GM18526 (cell line): Measurements from ENCODE around the gene CDHR2.

Experiments used
- POLR2A ChIP-seq: IDR thresholded peaks from 3 replicates; pipeline ENCODE4 v1.6.1; 2011; ENCODE audit not compliant: insufficient read length; ENCODE audit errors: extremely low read depth

CDHR2 gene

DNA sequence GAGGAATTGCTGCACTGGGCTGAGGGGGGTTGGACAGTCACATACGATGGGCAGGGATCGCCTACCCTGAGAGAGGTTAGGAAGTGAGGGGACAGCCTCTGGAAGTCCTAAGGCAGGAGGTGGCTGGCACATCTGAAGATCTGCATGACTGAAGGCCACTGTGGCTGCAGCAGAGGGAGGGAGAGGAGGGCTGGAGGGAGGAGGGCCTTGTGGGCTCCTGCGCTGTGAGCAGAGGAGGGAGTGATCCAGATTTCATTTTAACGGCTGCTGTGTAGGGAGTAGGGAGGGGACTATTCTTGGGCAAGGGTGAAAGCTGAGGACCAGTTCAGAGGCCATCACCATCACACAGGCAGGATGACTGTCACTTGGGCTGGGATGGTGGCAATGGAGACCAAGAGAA is 88.4 kb downstream of the CDHR2 start:
- TF ChIP-seq POLR2A, result no peak

DNA sequence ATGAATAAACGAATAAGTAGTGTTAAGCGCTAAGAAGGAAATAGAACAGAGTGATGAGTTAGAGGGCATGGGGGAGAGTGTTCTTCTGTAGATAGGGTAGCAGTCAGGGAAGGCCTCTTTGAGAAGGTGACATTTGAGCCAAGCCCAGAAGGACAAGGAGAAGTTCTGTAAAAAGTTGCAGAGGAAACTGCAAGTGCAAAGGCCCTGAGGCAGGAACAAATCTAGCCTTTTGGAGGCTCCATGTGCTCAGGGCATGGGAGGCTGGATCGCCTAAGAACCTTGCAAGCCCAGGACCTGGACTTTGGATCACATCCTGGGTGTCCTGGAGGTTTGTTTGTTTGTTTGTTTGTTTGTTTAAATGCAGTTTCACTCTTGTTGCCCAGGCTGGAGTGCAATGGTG is 89.3 kb downstream of the CDHR2 start:
- no peak for TF ChIP-seq POLR2A

DNA sequence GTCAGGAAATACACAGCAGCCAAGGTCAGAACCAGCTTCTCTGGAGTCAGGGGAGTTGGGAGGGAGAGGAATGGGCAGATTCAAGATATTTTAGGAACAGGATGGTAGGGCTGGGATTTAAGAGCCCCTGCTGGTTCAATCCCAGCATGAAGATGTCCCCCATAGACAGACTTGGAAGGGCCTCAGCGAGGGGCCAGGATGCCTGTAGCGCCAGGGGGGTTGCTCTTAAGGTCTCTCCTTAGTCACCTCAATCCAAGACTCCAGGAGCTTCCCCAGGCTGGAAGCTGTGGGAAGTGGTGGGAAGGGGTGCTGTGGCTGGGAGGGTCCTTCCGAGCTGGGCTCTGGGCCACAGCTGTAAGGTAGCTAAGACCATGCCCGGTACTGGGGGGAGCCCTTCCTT is 90.1 kb downstream of the CDHR2 start:
- no peak for TF ChIP-seq POLR2A

DNA sequence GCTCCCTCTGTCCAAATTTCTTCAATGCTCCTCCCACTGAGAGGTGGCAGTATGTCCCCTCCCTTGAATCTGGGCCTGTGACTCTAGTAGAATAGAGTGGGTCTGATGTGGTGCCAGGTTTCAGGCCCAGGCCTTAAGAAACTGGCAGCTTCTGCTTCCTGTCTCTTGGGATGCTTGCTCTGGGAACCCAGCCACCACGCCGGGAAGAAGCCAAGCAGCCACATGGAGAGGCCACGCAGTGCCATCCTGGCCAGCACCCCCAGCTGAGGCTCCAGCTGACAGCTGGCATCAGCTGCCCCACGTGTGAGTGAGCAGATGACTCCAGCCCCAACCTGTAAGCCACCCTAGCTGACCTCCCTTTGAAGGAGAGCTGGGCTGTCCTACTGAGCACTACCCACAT is 90.8 kb downstream of the CDHR2 start:
- TF ChIP-seq POLR2A, result no peak

DNA sequence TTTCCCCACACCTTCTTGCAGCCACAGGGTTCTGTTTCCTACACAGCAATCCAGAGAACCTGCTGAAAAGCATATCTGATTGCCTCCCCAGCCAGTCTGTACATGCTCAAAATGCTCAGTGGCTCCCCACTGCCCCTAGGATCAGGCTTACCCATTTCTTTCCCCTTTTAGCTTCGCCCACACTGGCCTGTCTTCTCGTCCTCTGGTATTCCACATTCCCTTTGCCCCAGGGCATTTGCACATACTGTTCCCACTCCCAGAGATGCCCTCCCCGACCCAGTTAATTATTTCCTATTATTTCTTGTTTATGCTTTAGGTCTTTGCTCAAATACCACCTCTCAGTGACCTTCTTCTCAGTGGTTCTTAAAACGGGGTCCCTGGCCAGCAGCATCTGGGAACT is 91.5 kb downstream of the CDHR2 start:
- TF ChIP-seq POLR2A, result no peak

DNA sequence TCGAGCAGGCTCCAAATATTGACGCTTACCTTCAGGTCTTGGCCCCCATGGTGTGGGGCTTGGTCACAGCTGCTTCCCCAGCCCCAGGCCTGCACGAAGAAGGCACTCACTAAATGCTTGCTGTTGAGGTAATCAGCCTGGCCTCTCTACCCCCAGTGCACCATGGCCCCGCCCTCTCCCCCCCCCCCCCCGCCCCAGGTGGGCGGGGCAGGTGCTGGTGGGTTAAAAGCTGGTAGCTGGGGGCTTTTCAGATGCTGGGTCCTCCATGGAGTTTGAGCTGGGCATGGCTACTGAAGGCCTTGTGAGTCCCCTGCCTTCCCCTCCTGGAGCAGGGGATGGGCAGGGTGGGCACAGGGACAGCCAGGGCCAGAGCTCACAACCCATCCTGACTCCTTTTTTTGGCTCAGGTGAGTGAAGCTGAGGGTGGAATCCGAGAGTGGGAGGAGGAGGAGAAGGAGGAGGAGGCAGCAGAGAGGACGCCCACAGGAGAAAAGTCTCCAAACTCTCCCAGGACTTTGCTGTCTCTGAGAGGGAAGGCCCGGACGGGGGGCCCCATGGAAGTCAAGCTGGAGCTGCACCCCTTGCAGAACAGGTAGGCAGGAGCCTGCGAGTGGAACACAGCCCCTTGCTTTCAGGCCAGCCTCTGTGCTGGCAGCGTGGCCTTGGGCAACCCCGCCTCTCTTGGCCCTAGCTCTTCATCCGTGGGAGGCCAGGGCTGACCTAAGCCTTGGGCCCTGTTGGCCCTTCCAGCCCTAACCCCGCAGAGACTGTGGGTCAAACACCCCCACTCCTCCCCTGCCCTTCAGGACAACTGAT is 93.7 kb downstream of the CDHR2 start:
- TF ChIP-seq POLR2A, result no peak

DNA sequence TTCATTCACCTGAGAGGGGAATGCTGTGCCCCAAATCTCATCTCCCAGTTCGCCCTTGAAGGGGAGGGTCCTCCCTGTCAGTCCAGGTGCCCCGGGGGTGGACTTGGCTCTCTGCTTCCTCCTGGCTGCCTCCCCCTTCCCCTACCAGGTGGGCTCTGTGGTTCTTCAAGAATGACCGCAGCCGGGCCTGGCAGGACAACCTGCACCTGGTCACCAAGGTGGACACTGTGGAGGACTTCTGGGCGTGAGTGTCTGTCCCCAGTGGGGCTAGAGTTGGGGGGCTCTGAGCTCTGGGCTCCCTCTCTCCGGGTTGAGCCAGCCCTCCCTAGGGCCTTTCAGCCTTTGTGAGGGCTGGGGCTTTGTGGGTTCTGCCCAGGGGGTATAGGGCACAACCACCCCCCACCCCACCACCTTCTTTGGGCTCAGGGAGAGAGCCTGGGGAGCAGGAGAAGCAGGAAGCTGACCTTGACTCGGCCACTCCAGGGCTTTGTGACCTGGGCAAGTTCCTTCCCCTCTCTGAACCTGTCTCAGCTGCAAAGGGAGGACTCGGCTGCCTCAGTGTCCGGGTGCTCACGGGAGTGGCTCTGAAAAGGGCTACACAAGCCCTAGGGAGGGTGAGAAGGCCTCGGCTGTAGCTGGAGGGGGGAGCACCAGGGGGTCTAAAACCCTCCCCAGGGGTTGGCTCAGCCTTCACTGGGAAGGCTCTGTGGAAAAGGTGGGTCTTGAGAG is 94.5 kb downstream of the CDHR2 start:
- no peak for TF ChIP-seq POLR2A

DNA sequence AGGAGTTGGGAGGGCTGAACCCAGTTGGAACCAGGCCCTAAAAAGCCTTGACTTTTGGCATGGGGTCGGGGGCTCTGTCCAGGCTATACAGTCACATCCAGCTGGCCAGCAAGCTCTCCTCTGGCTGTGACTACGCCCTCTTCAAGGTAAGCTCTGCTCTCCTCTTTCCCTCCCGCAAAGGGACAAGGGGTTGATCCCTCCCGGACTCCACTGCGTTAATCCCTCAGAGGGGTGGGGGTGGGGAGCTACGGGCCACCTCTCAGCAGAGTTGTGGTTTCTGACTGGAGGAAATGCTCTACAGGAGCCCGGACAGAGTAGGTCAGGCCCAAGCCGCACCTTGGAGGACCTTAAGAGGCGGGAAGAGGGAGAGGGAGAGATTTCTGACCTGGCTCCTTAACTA is 95.2 kb downstream of the CDHR2 start:
- no peak for TF ChIP-seq POLR2A

DNA sequence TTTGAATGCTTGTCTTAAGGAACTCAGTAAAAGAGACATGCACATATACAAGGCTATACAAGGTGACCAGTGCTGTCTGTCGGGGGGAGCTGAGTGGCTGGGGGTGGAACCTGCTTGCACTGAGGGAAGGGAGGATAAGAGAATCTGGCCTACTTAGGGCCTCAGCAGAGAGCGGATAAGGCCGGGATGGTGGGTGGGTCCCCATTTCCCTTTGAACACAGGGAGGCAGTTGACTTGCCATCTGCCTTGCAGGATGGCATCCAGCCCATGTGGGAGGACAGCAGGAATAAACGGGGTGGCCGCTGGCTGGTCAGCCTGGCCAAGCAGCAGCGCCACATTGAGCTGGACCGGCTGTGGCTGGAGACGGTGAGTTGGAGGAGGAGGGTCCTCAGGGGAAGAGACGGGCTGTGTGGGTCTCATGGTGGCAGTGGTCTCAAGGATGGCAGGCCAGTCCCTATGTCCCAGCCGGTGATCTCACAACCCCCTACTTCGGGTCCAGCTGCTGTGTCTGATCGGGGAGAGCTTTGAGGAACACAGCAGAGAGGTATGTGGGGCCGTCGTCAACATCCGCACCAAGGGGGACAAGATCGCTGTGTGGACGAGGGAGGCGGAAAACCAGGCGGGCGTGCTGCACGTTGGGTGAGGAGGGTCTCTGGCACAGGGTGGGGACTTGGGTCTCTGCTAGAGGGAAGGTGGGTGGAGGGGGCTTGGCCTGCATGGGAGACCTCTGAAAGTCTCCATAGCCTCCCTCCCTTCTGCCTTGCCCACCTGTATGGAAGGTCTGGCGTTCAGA is 95.9 kb downstream of the CDHR2 start:
- TF ChIP-seq POLR2A, result no peak
